K562 (cell line): ENCODE measurements around the gene PICK1. TPM values are rescaled to one million over a fixed set of nuclear protein-coding genes. Genes with fewer than 3 reads are reported as not detected.

Source experiments
- ATAC-seq: fragments of 200-7000 bp; cut with Tn5 transposase; 3 replicates; pipeline ENCODE4 v1.9.1; 2020; ENCODE audit warnings: moderate library complexity
- BruUV-seq: library from RNA; stranded (reverse); fragments of 400-500 nt; replicated peaks from 2 replicates; lab custom pipeline; 2021; lab: Mats Ljungman, UMichigan
- CTCF ChIA-PET: fragments of 300-600 bp; formaldehyde crosslinking; extraction: SDS; loops from one replicate; lab custom pipeline; 2021; ENCODE audit warnings: low intra/inter-chr PET ratio; lab: Yijun Ruan, JAX
- POLR2A ChIA-PET: fragments of 300-600, 350-650 bp; sonication (Branson Sonifier 250); formaldehyde crosslinking; extraction: SDS; loops from one replicate; lab custom pipeline; 2021; ENCODE audit warnings: antibody characterized with exemption, inconsistent platforms; lab: Yijun Ruan, JAX
- DNase-seq, 4 experiments: peaks; one replicate each; pipeline versions ENCODE4 v3.0.0 to v3.0.0-alpha.2; 2011 to 2018; ENCODE audit warnings: low spot score in 3 of 4, mixed read lengths in 3 of 4; ENCODE audit errors: extremely low read depth in 1 of 4
- FAIRE-seq: peaks from 2 replicates; lab custom pipeline; 2011; peaks lifted over from hg19 to GRCh38; lab: Jason Lieb, UNC
- H2AFZ ChIP-seq: 2 replicates; pipeline ENCODE4 v1.6.0; 2011; ENCODE audit warnings: low read depth, low read length, control low read depth, inconsistent platforms
- H3K27ac ChIP-seq: fragments of 200-600 bp; 3 replicates; pipeline ENCODE4 v1.8.0; 2011; ENCODE audit warnings: low read depth, mild to moderate bottlenecking, control low read depth, inconsistent platforms, low read length, moderate library complexity, mixed read lengths; ENCODE audit errors: extremely low read depth
- H3K27me3 ChIP-seq, 2 experiments: fragments of 300-600 bp in 1 of 2; 2 replicates in 1 of 2; 3 replicates in 1 of 2; pipeline versions ENCODE4 v1.6.0 to v1.8.0; 2011; ENCODE audit warnings: inconsistent platforms in 2 of 2, low read length in 2 of 2, mild to moderate bottlenecking in 1 of 2, mixed read lengths in 1 of 2, moderate library complexity in 1 of 2; ENCODE audit not compliant: control insufficient read depth in 2 of 2, insufficient read depth in 2 of 2
- H3K36me3 ChIP-seq: fragments of 300-600 bp; 3 replicates; pipeline ENCODE4 v1.8.0; 2011; ENCODE audit warnings: mild to moderate bottlenecking, low read length, inconsistent platforms; ENCODE audit not compliant: control insufficient read depth, insufficient read depth
- H3K4me1 ChIP-seq, 2 experiments: fragments of 200-600 bp in 1 of 2; replicated peaks in 1 of 2; 2 replicates in 1 of 2; 3 replicates in 1 of 2; pipeline versions ENCODE4 v1.5.1 to v1.8.0; 2011; ENCODE audit warnings: inconsistent platforms in 2 of 2, low read length in 2 of 2, mild to moderate bottlenecking in 1 of 2, mixed read lengths in 1 of 2, moderate library complexity in 1 of 2; ENCODE audit not compliant: control insufficient read depth in 2 of 2, insufficient read depth in 2 of 2
- H3K4me2 ChIP-seq: 2 replicates; pipeline ENCODE4 v1.6.1; 2011; ENCODE audit warnings: low read length, control low read depth, inconsistent platforms, mixed read lengths; ENCODE audit not compliant: insufficient read depth
- H3K4me3 ChIP-seq: fragments of 200-600 bp; sonication (generic), shearing (Covaris generic); 2 replicates; pipeline ENCODE4 v1.5.1; 2016; ENCODE audit warnings: control low read depth, inconsistent platforms
- H3K79me2 ChIP-seq: fragments of 200-600 bp; 3 replicates; pipeline ENCODE4 v1.8.0; 2011; ENCODE audit warnings: low read length, inconsistent platforms; ENCODE audit not compliant: control insufficient read depth, insufficient read depth
- H3K9ac ChIP-seq, 2 experiments: 2 replicates each; pipeline versions ENCODE4 v1.6.0 to v1.6.1; 2011; ENCODE audit warnings: low read depth in 2 of 2, low read length in 2 of 2, control low read depth in 1 of 2, inconsistent platforms in 1 of 2, mild to moderate bottlenecking in 1 of 2, mixed read lengths in 1 of 2; ENCODE audit not compliant: insufficient read depth in 1 of 2
- H3K9me1 ChIP-seq: one replicate; pipeline ENCODE4 v1.6.0; 2011; ENCODE audit warnings: inconsistent platforms, mild to moderate bottlenecking, low read length, moderate library complexity; ENCODE audit not compliant: control insufficient read depth, insufficient read depth
- H3K9me3 ChIP-seq: replicated peaks from 2 replicates; pipeline ENCODE4 v1.5.1; 2011; ENCODE audit warnings: low read depth, low read length, inconsistent platforms; ENCODE audit not compliant: control insufficient read depth, insufficient read depth
- H4K20me1 ChIP-seq: replicated peaks from 2 replicates; pipeline ENCODE4 v1.6.1; 2011; ENCODE audit warnings: low read length, inconsistent platforms, mixed read lengths; ENCODE audit not compliant: control insufficient read depth, insufficient read depth
- EHMT2 ChIP-seq: fragments of 450-650 bp; IDR thresholded peaks from 2 replicates; pipeline ENCODE4 v1.6.1; 2018; ENCODE audit warnings: antibody characterized with exemption
- FOXP1 ChIP-seq: sonication (generic); formaldehyde crosslinking; IDR thresholded peaks from 2 replicates; pipeline ENCODE4 v1.8.0; 2022; ENCODE audit warnings: mild to moderate bottlenecking, missing genetic modification reagents
- MCM2 ChIP-seq: fragments of 450-650 bp; IDR thresholded peaks from 2 replicates; pipeline ENCODE4 v1.6.1; 2017; ENCODE audit warnings: low read depth, mild to moderate bottlenecking
- XRCC4 ChIP-seq: IDR thresholded peaks from one replicate; pipeline ENCODE4 v1.6.1; 2011; ENCODE audit not compliant: insufficient read depth, insufficient read length; ENCODE audit errors: extremely low read depth
- ZNF398 ChIP-seq: fragments of 250-450 bp; sonication (Bioruptor Pico); IDR thresholded peaks from 2 replicates; pipeline ENCODE4 v1.8.0; 2021; ENCODE audit warnings: moderate library complexity, mild to moderate bottlenecking, inconsistent platforms
- WGBS: fragments of 100-300 bp; shearing (Covaris generic); methylation state at CpG from one replicate; pipeline ENCODE4 v1.1.6; 2016; ENCODE audit warnings: low coverage, mixed read lengths; ENCODE audit not compliant: insufficient coverage; ENCODE audit errors: missing lambda C conversion rate; 5-methylcytosine and 5-hydroxymethylcytosine counted together
- in situ Hi-C: fragments of 300-500 bp; cut with MboI; formaldehyde crosslinking; loops from 4 replicates; pipeline ENCODE4 v1.15.0; 2018; ENCODE audit warnings: inconsistent platforms, mixed read lengths
- intact Hi-C: fragments of 100-400 bp; cut with micrococcal nuclease; formaldehyde crosslinking; loops from 2 replicates; pipeline ENCODE4 v1.14.2; 2022
- polyA plus RNA-seq, 8 experiments: library from polyadenylated mRNA; depleted of rRNA in 4 of 8; stranded (reverse) in 5 of 8; unstranded in 3 of 8; fragments of >200 nt; fragmentation: Nextera tagmentation in 2 of 8; fragmentation: Illumina TruSeq in 1 of 8; extraction: Ambion mirVana in 2 of 8; extraction: Trizol in 1 of 8; gene quantifications; 2 replicates each; pipeline versions ENCODE4 v1.2.1 to v1.2.3, GENCODE V29; 2011 to 2014; ENCODE audit warnings: inconsistent platforms in 1 of 8, missing spikeins in 1 of 8
- total RNA-seq, 7 experiments: library from RNA; depleted of rRNA in 6 of 7; stranded (reverse); fragments of >200 nt in 6 of 7; fragmentation: Illumina TruSeq in 2 of 7; extraction: Trizol in 2 of 7; gene quantifications; 2 replicates each; pipeline versions ENCODE4 v1.2.1 to v1.2.3, GENCODE V29; 2011 to 2021; ENCODE audit warnings: low replicate concordance in 1 of 7

Gene PICK1
- total and polyA plus RNA-seq, 9 of the 15 experiments (the other 6 are each of a cell fraction or from before 2014, with no cell fraction given) = 0.06 to 11.0 (median 7.9) TPM; not detected in 1

GRCh38 chr22:38071421-38072321, 14.5 kb downstream of the PICK1 start (continued):
- TF ChIP-seq ZNF398 (CRISPR knock-in tag) (no peak), FOXP1 (CRISPR knock-in tag) (no peak), XRCC4 (no peak)

- FAIRE-seq = no peak
- intact Hi-C loops = no loop called here
- CTCF ChIA-PET = no interaction called here
These were observed 15.3 kb downstream of the PICK1 start for GRCh38 chr22:38072322-38073149.

More at GRCh38 chr22:38072322-38073149, 15.3 kb downstream of the PICK1 start:
- POLR2A ChIA-PET = interaction anchor here (0.6 to 1.0 kb wide), 2 partner anchors 17 to 386 kb away, joined by 3 read pairs; no protein-coding TSS in a partner anchor
- TF ChIP-seq EHMT2 = no peak
- TF ChIP-seq MCM2 = no peak
- Histone ChIP-seq H3K4me3 (no peak overlapping the region), H3K36me3 (no peaks in the 10 kb centered on the region), H3K4me1 (peaks cover 0 to 26% of the 10 kb centered on the region in 2 experiments; a peak in 2 of 5 replicates), H3K9ac (no peak overlapping the region), H3K4me2 (no peak overlapping the region), H4K20me1 (no peaks in the 10 kb centered on the region), H3K79me2 (no peaks in the 10 kb centered on the region), H3K9me1 (no peaks in the 10 kb centered on the region), H3K27ac (no peak overlapping the region), H3K9me3 (no peaks in the 10 kb centered on the region), H3K27me3 (no peaks in the 10 kb centered on the region), H2AFZ (no peak overlapping the region)
- BruUV-seq = no TSS peak
- in situ Hi-C loops = loop anchor here (25.0 kb wide), 2 partner anchors 515 to 940 kb away; partner anchors contain the start of genes APOBEC3C and APOBEC3D
- WGBS = 84% methylated on average over 21 of the region's 25 CpGs
- ATAC-seq = no peak
- DNase-seq = no peak
